Frontal cortex (tissue), 4 donors: ENCODE data around the gene GRB10. TPM values are rescaled to one million over a fixed set of nuclear protein-coding genes. Genes with fewer than 3 reads are reported as not detected.

ENCODE experiments used
- DNase-seq, 2 donors: peaks; one replicate each; pipeline ENCODE4 v3.0.0; 2012; ENCODE audit warnings: low spot score in 2 of 2
- FAIRE-seq: peaks from 2 replicates; lab custom pipeline; 2012; peaks lifted over from hg19 to GRCh38; lab: Jason Lieb, UNC
- total RNA-seq: library from RNA; depleted of rRNA; stranded (reverse); fragments of >200 nt; gene quantifications from one replicate; pipeline ENCODE4 v1.2.3, GENCODE V29; 2014
- donor health status: control.
- donor health status: control.
- donor health status: control.

The GRB10 gene
- total RNA-seq, 1 donor from 2014 or later = 48.5 TPM

DNA sequence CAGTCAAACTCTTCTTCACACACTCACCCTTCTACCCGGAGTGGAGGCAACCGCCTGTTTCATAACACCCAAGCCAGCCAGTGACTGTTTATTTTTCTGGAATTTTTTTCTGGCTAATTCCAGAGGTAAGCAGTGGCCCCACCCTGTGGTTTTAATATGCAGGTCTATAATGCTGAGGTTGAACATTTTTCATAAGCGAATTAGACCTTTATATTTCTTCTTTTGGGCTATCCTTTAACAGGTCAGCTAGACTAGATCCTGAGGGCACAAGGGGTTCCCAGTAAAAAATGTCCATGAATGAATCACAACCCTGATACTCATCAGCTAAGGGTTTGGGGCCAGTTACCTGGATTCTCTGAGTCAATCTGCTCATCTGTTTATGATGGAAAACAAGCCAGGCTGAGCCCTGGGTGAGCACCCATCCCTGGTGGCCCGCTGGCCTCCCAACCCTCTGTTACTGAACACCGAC, 76.2 kb downstream of the GRB10 start:
- no peak for FAIRE-seq
- DNase-seq = no peak

DNA sequence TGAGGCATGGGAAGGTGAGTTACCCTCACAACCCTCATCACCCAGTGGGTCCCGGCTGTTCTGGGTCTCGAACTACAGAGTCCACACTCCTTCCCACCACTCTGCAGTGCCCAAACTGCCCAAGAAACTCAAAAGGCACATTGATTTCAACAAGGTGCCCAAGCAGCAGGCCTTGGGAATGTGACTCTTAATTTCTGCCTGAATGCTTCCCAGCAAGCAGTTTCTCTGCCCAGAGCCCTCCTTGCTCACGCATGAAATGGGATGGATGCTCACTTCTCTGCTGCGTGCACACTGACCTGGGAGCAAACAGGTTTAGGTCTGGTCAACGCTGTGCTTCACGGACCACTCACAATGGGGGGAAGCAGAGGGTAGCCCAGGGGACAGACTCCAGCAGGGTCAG, 77.9 kb downstream of the GRB10 start:
- DNase-seq (no peak), FAIRE-seq (no peak)

DNA sequence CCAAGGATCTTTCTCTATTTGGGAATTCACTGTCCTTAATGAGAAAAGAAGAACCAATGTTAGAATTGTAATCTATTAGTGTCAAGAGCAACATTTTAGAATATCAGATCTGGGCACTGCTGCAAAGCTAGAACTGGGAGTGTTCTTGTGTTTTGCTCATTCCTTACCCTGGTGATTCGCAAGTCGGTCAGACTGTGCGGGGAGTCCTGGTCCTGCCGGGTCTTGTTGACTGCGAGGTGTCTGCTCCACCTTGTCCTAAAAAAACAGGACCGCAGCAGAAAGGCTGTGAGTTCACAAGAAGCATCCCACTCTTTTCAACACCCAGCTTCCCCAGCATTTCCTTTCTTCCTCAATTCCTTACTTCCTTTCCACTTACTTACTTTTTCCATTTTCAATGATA, 79.0 kb downstream of the GRB10 start:
- FAIRE-seq (no peak), DNase-seq (no peak)

DNA sequence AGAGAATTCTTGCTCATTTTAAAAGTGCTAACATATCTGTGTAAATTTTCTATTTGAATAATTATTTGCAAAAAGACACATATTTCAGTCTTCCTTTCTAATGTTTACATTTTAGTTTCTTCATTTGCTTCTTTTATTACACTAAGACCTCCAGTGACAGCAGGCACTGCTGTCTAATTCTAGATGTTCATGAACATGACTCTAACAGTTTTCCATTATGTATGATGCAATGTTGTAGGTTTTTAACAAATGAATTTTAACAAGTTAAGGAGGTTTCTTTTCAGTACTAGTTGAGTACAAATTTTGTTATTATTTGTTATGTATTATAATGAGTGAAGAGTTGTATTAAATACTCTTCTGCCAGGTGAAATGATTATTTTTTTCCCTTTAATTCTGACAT, 83.6 kb downstream of the GRB10 start:
- DNase-seq (no peak), FAIRE-seq (no peak)

DNA sequence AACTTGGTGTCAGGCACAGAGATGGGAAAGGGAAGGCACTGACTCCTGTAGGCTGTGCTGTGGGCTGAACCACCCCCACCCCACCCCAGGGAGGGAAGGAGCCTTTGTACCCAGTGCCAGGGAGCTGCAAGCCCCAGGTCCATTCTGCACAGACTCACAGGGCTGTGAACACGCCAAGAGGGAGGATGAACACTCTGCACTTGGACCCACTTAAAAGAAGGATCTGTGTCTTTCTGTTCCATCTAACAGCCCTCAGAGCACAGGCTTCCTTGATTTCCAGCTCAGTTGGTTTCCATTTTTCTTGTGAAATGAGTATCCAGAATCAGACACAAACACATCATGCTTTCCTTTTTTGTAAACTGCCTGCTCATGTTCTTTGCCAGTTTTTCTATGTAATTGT, 84.9 kb downstream of the GRB10 start:
- FAIRE-seq = no peak

DNA sequence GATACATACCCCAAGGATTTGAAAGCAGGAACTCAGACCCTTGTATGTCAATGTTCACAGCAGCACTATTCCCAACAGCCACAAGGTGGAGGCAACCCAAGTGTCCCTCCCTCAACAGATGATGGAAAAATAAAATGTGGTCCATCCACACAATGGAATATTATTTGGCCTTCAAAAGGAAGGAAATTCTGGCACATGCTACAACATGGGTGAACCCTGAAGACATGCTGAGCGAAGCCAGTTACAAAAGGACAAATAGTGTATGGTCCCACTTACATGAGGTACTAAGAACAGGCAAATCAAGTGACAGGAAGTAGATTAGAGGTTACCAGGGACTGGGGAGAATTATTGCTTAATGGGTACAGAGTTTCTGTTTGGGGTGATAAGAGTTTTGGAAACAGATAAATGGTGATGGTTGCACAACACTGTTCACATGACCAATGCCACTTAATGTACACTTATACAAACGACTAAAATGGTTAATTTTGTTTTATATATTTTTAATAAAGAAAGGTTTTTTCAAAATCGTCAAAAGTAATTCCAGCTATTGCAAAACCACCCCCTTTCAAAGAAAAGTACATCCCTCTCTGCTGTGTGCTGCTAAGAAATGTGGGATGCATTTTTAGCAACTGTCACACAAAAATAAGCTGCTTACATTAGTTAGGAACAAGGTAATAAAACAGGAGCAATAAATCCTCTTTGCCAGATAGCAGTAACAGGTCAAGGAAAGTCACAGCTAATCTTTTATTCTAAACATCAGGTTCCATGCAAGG, 85.7 kb downstream of the GRB10 start:
- no peak for FAIRE-seq
- no peak for DNase-seq

More for the DNA sequence above, 84.9 kb downstream of the GRB10 start:
- no peak for DNase-seq

DNA sequence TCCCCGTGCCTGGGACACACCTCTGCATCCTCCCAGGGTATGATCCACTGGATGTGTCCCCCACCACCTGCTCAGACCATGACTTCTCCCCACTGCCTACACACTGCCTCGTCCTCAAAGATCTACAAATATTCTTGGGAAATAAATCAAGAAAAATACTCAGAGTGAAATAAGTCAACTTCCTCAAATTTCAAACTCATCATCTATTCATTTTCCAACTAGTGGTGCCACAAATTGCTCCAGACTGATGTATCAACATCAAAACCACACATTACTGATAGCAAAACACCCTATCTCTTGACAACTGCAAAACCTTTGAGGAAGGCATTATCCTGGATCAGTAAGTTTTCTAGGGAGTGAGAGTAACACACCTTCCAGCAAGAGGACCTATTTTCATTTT, 87.7 kb downstream of the GRB10 start:
- FAIRE-seq (no peak), DNase-seq (no peak)

DNA sequence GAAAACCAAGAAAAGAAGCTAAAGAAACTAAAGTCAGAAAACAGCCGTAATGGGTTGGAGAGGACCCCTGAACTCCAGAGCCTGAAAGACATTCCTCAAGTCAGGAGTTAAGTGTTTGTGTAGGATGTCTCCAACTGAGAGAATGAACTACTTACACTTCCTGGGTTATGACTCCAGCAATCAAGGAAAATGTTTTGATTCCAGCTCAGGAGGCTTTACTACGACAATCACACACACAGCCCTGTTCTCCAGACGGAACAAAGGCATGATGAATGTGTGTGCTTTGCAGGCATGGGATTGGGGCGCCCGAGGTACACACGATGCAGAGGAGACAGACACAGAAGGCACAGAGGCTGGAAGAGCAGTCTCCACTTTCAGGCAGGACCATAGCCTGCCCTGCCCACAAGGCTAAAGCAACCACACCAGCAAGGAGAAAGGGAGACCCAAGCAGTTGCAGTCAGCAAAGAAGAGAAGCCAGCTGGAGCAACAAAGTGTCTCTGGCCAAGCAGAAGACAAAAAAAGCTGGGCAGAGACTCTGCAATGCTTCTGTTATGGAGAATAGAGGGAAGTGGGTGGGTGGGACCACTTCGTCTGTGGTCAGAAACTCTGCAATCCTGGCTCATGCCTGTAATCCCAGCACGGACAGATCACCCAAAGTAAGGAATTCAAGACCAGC, 89.1 kb downstream of the GRB10 start:
- no peak for DNase-seq
- no peak for FAIRE-seq

DNA sequence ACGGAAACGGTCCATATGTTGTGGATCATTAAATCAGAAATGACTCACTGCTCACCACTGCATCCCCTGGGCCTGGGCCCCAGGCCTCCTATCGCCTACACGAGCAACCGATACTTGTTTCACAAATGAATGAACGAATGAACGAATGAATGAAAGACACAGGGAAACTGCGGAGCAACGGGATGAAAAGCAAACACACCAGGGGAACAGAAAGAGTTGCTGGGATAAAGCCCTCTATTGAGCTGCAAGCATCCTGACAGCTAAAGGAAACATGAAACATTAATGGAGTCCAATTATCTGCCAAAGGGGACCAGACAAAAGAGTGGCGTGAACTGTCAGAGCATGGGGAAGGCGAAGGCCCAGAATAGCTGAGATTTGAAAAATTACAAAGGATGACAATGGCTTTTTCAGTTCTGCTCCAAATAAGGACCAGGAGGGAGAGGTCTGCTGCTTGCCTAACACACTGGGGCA, 92.1 kb downstream of the GRB10 start:
- DNase-seq = no peak
- FAIRE-seq = no peak

DNA sequence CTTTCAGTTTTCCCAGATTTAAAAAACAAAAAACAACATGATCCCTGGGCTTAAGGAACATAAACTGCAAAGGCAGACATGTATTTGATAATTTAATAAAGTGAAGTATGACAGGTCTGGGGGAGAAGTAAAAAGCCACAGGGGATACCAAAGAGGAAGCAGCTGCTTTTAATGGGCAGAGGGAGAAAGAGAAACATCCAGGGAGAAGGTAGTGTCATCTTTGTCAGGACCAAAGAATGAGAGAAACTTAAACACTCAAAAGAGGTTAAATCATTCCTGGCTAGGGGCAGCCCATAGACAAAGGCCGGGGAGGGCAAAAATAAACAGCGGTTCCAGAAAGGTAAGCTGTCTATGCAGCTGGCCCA, 94.5 kb downstream of the GRB10 start:
- DNase-seq = no peak
- no peak for FAIRE-seq

DNA sequence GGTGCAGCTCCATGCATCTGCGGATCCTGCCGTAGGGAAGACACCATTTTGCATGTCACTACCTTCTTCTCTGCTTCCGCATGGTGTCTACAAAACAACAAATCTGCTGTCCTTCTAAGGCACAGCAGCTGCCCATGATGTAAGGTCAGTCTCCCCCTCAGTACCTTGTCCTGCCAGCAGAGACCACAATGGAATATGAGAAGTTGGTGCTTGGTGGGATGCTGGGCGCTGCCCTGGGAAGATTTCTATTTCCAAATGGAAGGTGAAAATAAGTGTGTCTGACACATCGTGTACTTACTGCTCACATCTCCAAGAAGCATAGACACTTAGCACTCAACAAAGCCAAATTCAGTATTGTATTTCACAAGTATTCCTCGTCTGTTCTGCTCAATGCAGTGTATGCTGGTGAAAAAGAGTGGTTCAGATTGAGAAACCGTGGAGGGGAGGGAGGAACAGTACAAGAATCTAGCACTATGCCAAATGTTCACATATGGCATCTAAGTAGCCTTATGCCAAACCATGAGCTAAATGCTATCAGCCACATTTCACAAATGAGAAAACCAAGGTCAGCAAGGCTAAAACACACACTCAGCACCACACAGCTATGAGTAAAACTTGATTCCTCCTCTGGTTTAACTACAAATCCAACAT, 95.0 kb downstream of the GRB10 start:
- DNase-seq = no peak

DNA sequence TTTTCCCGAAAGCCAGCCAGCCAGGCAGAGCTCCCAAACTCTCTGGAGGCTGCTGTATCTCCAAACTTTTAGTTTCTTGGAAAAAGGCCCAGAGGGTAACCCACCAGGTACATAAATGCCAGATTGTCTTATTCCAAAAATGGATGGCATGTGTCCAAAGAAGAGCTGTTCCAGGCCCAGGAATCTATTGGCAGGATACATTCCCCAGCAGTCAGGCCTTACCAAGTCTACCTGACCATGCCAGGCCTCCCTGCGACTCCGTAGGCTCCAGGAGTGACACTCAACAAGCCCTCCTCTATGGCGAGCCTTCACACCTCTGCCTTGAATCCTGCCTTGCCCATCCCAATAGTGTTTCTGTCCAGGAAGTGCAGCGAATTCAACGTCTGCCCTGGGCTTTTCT, 95.6 kb downstream of the GRB10 start:
- DNase-seq (no peak), FAIRE-seq (no peak)

More for the DNA sequence above, 95.0 kb downstream of the GRB10 start:
- no peak for FAIRE-seq

DNA sequence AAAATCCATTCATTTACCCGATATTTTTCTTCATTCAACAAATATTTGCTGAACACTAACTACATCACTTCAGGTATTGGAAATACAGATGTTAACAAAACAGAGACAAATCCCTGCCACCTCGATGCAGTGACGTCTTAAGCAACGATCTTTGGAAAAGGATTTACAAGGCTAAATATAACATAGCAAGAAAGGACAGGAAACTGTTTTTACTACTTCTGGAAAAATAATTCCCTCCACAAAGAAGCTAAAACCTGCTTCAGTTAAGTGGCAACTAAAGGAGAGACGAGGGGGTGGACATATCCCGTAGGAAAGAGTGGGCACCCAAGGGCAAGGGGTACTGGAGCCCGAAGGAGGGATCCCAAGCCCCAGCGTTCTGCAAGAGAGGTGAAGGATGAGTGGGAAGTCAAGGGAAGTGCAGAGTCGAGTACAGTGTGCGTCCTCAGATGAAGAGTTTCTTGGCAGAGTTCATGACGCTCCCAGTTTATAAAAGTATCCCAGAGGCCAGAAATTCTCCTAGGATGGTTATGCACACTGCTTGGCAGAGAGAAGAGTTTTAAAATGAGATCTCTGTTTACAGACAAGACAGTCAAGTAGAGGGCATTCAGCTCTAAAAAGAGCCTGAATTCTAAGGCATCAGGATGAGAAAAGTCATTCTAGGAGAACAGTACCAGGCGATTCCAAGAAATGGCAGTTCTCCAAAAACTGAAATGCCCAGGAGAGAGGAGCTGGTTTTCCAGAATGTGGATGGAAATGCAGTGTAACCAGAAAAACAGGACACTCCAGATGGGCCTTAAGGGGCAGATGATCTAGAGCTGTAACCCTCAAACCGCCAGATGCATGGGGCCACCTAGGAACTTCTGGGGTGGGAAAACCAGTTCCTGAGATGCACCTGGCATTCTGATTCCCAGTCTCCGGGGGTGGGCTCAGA, 97.3 kb downstream of the GRB10 start:
- no peak for DNase-seq
- no peak for FAIRE-seq

DNA sequence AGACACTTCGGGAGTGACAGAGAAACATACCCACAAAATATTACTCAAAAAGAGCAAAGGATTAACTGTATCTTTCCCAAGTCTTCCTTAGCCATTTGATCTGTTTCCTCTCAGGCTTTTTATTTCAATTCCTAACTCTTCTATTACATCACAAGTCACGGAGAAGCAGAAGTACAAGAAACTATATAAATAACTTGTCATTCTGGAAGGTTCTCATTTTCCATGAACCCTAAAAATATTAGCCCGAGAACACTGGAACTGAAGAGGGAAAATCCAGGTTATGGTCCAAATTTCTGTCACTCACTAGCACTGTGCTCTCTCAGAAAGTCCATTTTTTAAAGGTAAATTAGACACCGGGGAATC, 98.0 kb downstream of the GRB10 start:
- DNase-seq (no peak), FAIRE-seq (no peak)

DNA sequence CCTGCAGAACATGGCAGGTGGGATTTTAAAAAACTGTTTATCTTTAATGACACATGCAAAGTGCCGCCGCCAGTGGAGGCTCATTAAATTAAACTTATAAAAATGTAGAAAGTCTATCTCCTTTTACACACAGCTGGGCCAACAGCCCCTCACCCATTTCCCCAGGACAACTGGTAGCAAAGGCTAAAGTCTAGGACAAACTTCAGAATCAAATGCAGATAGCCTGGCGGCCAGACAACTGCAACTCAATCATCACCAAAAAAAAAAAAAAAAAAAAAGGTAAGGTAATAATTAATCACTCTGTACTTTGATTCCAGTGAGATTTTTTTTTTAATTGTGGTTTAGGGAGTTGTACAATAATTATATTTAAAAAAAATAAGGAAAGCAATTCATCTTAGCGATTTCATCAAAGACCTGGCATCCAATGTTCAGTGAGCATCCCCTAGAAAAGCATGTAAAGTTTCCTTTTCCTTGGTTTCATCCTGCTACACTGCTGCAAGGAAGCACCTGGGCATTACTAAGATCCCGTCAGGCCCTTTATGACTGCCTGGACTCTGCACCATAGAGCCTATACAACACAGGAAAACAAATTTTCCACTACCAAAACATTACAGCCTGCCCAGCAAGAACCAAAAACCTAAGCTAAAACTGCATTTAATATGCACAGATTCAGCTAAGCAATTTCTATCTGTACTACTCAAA, 98.5 kb downstream of the GRB10 start:
- no peak for FAIRE-seq

DNA sequence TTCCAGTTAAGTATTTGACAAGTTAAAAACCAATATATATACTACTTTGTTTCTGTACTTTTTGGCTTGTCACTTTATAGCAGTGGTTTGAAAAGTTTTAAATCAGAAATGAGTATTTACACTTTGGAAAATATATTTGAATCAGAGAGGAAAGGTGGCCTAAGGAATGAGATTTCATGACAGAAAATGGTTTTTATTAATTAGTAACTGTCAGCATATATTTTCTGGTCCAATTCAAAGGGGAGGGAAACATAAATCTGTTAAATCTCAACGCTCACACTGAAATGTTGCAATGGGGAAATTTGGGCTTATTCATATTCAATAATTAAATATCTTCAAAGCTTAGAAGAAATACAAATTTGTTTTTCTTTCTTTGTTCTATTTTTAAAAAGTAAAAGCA, 100.1 kb downstream of the GRB10 start:
- DNase-seq = no peak

More for the DNA sequence above, 98.5 kb downstream of the GRB10 start:
- no peak for DNase-seq

DNA sequence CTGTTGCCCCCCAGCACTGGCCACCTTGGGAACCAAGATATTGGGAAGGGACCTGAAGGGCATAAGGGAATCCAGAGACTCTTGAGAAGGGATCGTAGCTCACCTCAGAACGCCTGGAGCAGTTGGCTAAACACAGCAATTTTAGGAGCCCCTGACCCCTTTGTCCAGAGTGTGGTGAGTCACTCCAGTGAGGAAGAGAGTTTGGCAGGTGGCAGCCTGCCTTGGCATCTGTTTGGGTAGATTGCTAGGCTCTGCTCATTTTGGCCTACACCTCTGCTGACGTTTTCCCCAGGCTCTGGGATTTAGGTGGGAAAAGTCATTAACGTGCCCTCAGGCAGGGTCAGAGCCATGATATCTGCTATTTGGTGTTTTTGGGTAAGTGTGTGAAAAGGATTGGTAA, 100.6 kb downstream of the GRB10 start:
- no peak for FAIRE-seq
- no peak for DNase-seq

More for the DNA sequence above, 100.1 kb downstream of the GRB10 start:
- no peak for FAIRE-seq

DNA sequence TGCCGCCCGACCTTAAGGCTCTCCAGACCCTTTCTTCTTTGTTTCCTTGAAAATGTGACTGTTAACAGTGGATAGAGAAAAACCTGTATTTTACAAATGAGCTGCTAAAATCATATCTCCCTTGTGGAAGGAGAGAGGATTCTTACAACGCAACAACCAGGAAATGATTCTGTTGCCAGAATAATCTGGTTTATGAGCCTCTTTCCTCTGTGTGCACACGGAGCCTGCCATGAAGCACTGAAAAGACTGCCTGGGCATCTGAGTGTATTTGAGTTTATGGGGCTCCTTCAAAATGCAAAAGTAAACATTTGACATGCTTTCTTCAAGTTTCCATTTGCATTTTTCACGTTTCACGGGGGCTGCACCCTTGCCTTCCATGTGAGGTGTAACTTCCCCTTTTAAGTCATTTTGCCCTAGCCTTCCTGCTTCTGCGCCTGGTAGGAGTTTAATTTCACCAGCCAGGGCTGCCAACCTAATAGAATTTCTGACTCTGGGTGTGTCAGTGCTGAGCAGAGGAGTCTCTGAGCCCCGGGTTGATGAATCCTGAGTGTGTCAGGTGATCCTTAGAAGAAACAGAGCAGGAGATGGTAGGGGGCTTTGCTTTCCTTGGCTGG, 101.2 kb downstream of the GRB10 start:
- FAIRE-seq = no peak
- no peak for DNase-seq
